ENCODE results near the gene CELF1. TPM values are rescaled to one million over a fixed set of nuclear protein-coding genes. Genes with fewer than 3 reads are reported as not detected.

The CELF1 gene
- total RNA-seq, 3 donors from 2014 or later = 83.7 to 132 (median 94.1) TPM

DNA sequence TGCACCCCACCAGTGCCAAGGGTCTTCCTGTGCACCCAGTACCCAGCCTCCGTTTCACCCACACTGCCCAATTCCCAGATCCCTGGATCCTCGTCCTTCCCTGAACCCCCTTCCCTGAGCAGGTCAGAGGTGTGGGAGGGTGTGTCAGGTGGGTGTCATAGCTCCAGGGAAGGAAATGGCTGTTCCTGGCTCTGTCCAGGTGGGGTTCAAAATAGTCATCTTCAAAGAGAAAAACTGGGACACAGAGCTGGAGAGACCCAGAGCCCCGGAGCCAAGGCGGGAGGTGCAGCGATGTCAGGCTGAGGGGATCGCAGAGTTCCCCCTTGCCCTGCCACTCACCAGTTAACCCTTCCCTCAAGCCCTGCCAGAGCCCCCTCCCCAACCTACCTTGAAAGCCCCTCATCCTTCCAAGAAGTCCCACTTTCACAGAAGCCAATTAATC, 40.6 kb upstream of the CELF1 start:
- TF ChIP-seq, protein P1, sequence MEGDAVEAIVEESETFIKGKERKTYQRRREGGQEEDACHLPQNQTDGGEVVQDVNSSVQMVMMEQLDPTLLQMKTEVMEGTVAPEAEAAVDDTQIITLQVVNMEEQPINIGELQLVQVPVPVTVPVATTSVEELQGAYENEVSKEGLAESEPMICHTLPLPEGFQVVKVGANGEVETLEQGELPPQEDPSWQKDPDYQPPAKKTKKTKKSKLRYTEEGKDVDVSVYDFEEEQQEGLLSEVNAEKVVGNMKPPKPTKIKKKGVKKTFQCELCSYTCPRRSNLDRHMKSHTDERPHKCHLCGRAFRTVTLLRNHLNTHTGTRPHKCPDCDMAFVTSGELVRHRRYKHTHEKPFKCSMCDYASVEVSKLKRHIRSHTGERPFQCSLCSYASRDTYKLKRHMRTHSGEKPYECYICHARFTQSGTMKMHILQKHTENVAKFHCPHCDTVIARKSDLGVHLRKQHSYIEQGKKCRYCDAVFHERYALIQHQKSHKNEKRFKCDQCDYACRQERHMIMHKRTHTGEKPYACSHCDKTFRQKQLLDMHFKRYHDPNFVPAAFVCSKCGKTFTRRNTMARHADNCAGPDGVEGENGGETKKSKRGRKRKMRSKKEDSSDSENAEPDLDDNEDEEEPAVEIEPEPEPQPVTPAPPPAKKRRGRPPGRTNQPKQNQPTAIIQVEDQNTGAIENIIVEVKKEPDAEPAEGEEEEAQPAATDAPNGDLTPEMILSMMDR (IDR thresholded peaks at IDR 0.05) = no peak
- Histone ChIP-seq H3K9me3 (no peaks in the 10 kb centered on the region), H3K4me3 (no peak overlapping the region), H3K4me1 (ENCODE audit: low read depth) (peaks cover 7% of the 10 kb centered on the region), H3K36me3 (ENCODE audit: low read depth) (no peaks in the 10 kb centered on the region)
- no peak for ATAC-seq
- intact Hi-C loops (cut with DNase I, micrococcal nuclease) = no loop called here
- no peak for DNase-seq

DNA sequence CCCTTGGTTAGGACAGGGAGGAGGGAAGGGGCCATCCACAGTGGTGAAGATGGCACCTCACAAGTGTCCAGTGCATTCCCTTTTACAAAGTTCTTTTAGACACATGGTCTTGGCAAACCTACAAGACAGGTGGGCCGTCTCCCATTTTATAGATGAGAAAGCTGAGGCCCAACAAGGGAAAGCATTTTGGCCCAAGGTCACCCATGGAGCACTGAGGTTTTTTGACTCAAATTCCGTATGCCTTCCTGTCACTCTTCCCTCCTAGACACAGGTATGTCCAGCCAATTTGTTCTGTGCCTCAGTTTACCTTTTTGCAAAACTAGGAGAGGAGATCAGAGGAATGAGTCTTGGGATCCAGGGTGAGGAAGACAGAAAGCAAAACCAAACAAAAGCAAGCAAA, 40.0 kb upstream of the CELF1 start:
- no peak for ATAC-seq

DNA sequence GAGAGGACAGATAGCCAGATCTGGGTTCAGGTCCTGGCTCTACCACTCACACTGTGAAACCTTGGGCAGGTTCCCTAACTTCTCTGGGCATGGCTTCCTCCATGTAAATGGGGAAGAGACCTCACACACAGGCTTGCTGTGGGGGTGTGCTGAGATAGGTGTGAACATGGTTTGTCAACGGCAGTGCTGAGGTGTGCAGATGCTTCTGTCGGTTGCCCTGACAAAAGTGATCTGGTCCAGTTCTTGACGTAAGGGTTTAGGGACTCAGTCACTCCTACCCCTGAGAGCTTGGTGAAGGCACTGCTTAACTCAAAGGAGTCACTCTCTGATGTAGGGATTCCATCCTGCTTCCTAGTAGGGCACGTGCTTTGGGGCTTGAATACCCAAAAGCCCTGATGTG, 39.3 kb upstream of the CELF1 start:
- H3K9me3 ChIP-seq = no peaks in the 10 kb centered on the region
- DNase-seq (no peak), ATAC-seq (no peak)
- intact Hi-C loops (cut with DNase I, micrococcal nuclease) = no loop called here
- no peaks in the 10 kb centered on the region for H3K36me3 ChIP-seq (ENCODE audit: low read depth)
- H3K4me3 ChIP-seq = no peak overlapping the region
- TF ChIP-seq, protein P1 (IDR thresholded peaks at IDR 0.05) = no peak
- H3K4me1 ChIP-seq (ENCODE audit: low read depth) = peaks cover 7% of the 10 kb centered on the region

More for the DNA sequence above, 40.0 kb upstream of the CELF1 start:
- TF ChIP-seq, protein P1 (IDR thresholded peaks at IDR 0.05) = no peak
- Histone ChIP-seq H3K9me3 (no peaks in the 10 kb centered on the region), H3K36me3 (ENCODE audit: low read depth) (no peaks in the 10 kb centered on the region), H3K4me3 (no peak overlapping the region), H3K4me1 (ENCODE audit: low read depth) (peaks cover 7% of the 10 kb centered on the region)
- intact Hi-C loops (cut with DNase I, micrococcal nuclease) = no loop called here
- no peak for DNase-seq

DNA sequence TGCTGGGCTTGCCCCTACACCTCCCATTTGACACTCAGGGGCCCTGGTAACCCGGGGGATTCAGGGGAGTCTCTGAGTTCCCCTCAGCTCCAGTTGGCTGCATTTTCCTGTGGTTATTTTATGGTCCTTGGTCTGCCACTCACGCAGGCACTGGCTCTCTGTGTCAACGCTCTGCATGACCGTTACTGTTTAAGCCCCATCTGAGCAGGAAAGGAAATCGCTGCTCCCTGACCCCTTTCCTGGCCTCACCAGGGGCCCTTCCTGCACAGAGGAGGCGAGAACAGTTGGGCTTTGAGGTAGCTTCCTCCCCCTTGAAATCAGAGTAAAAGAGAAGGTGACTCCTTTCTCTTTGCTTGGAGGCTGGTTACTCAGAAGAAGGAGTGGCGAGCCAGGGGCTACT, 38.8 kb upstream of the CELF1 start:
- H3K36me3 ChIP-seq (ENCODE audit: low read depth) = no peaks in the 10 kb centered on the region
- intact Hi-C loops (cut with DNase I, micrococcal nuclease) = no loop called here
- DNase-seq (no peak), ATAC-seq (no peak)
- peaks cover 7% of the 10 kb centered on the region for H3K4me1 ChIP-seq (ENCODE audit: low read depth)
- no peaks in the 10 kb centered on the region for H3K9me3 ChIP-seq
- no peak overlapping the region for H3K4me3 ChIP-seq
- TF ChIP-seq, protein P1 (IDR thresholded peaks at IDR 0.05) = no peak

DNA sequence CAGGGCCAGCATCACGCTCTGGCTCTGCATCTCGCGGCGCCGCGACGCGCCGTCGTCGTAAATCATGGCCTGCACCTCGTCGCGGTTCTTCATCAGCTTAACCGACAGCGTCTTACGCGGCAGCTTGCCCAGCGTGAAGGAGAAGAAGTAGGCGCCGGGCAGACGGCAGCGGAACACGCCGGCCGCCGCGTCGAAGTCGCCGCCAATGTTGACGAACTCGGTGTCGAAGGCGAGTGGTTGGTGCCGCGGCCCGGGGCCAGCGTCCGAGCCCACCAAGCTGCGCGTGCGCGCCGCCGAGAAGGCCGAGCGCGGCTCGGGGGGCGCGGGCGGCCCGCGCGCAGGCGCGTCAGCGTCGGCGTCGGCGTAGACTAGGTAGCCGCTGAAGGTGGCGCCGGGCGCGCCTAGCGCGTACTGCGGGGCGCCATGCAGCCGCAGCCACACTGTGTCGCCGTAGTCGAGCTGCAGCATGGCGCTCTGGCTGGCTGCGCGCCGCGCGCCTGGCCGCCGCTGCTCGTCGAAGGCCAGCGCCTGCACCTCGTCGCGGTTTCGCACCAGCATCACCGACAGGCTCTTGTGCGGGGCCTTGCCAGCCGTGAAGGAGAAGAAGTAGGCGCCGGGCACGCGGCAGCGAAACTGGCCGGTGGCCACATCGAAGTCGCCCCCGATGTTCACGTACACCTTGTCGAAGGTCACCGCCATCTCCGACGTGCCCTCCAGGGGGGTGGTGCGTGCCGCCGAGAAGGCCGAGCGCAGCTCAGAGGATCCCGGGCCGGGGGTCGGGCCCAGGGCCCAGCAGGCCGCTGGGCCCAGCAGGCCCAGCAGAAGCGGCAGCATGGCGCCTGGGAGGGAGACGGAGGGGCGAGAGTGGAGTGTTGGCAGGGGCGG, 37.3 kb upstream of the CELF1 start:
- H3K9me3 ChIP-seq = no peaks in the 10 kb centered on the region
- DNase-seq = no peak
- intact Hi-C loops (cut with DNase I, micrococcal nuclease) = no loop called here
- H3K4me1 ChIP-seq (ENCODE audit: low read depth) = peaks cover 7% of the 10 kb centered on the region
- ATAC-seq = no peak
- H3K36me3 ChIP-seq (ENCODE audit: low read depth) = no peaks in the 10 kb centered on the region
- H3K4me3 ChIP-seq = no peak overlapping the region
- TF ChIP-seq, protein P1 (IDR thresholded peaks at IDR 0.05) = no peak
